Right atrium auricular region (tissue), 2 donors: Measurements from ENCODE around the gene P4HA3. TPM values are rescaled to one million over a fixed set of nuclear protein-coding genes. Genes with fewer than 3 reads are reported as not detected.

Experiments used
- DNase-seq: peaks from one replicate; pipeline ENCODE4 v3.0.0-alpha.2; 2019; ENCODE audit warnings: low spot score
- H3K27ac ChIP-seq, 2 donors: fragments of 200-600 bp; sonication (generic); 1 replicate in 1 of 2; 2 replicates in 1 of 2; pipeline ENCODE4 v1.5.1; 2016 to 2019
- H3K27me3 ChIP-seq, 2 donors: fragments of 200-600 bp; sonication (generic); one replicate each; pipeline versions ENCODE4 v1.5.1 to v1.6.0; 2017 to 2019
- H3K36me3 ChIP-seq: fragments of 200-600 bp; sonication (generic); one replicate; pipeline ENCODE4 v1.5.1; 2016
- H3K4me1 ChIP-seq, 2 donors: fragments of 200-600 bp; sonication (generic); one replicate each; pipeline versions ENCODE4 v1.5.1 to v1.6.0; 2017 to 2019
- H3K4me3 ChIP-seq, 2 donors: fragments of 200-600 bp; sonication (generic); 1 replicate in 1 of 2; 2 replicates in 1 of 2; pipeline ENCODE4 v1.5.1; 2017 to 2019; ENCODE audit warnings: mild to moderate bottlenecking in 1 of 2, moderate library complexity in 1 of 2
- H3K9me3 ChIP-seq, 2 donors: fragments of 200-600 bp; sonication (generic); one replicate each; pipeline ENCODE4 v1.5.1; 2019
- total RNA-seq, 2 donors: library from RNA; depleted of rRNA; stranded (reverse); fragments of >200 nt; gene quantifications; one replicate each; pipeline ENCODE4 v1.1.0, GENCODE V29; 2016
- TF ChIP-seq, protein P1 (sequence below), 2 donors: fragments of 200-600 bp; sonication (generic); IDR thresholded peaks; one replicate each; pipeline ENCODE4 v1.5.1; 2019; ENCODE audit warnings: antibody characterized with exemption in 2 of 2

P4HA3 gene
- total RNA-seq, 2 donors from 2014 or later: 0.75 TPM; not detected in 1

DNA sequence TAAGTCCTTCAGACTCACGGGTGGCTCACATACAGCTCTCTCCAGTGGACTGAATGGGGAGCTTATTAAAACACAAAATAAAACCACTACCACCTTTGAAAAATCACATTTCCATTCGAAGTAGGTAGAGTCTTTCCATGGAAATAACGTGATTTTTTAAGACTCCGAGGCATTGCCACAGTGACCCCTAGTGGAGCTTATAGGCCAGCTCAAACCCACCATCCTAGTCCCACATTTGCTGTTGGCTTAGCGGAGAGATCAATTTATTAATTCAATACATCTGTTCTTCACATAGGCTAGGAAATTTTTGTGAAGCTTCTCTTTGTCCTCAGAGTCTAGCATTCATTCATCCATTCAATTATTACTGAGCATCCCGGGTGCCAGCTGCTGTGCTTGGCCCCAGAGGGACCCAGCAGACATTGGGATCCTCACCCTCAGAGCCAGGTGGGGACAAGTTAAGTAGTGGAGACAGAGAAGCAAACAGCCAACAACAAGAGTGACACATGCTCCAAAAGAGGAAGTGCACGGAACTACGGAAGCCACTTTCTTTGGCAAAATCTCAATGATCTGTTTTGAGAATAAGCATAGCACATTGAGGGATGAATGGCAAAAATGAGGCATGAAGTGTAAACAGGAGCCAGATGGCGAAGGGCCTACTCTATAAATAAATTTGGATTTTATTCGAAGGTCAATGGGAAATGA is 10.2 kb upstream of the P4HA3 start:
- Histone ChIP-seq H3K27ac (peak overlapping the region; percentile 17 to 28), H3K4me3 (no peak overlapping the region), H3K27me3 (no peaks in the 10 kb centered on the region), H3K4me1 (peaks cover 0 to 36% of the 10 kb centered on the region in 2 donors), H3K36me3 (no peaks in the 10 kb centered on the region), H3K9me3 (peaks cover 0 to 9% of the 10 kb centered on the region in 2 donors)
- DNase-seq: no peak
- TF ChIP-seq, protein P1, sequence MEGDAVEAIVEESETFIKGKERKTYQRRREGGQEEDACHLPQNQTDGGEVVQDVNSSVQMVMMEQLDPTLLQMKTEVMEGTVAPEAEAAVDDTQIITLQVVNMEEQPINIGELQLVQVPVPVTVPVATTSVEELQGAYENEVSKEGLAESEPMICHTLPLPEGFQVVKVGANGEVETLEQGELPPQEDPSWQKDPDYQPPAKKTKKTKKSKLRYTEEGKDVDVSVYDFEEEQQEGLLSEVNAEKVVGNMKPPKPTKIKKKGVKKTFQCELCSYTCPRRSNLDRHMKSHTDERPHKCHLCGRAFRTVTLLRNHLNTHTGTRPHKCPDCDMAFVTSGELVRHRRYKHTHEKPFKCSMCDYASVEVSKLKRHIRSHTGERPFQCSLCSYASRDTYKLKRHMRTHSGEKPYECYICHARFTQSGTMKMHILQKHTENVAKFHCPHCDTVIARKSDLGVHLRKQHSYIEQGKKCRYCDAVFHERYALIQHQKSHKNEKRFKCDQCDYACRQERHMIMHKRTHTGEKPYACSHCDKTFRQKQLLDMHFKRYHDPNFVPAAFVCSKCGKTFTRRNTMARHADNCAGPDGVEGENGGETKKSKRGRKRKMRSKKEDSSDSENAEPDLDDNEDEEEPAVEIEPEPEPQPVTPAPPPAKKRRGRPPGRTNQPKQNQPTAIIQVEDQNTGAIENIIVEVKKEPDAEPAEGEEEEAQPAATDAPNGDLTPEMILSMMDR (IDR thresholded peaks at IDR 0.05): peak; percentile 27 to 67

DNA sequence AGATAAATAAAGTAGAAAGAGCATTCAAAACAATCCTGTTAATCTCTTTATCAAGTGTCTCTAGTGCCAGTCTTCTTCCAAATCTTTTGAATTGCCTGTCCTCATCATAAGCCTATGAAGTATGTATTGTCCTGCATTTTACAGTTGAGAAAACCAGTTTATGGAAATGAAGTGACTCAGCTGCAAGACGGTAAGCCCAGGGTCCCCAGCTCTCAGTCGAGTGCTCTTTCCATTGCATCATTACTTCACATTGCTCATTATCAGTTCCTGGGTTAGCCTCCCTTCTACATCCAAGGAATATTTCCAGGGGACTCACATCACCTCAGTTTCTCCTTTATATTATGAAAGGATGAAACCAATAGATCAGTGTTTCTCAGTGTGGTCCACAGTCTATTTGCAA is 9.1 kb upstream of the P4HA3 start:
- DNase-seq: no peak
- H3K4me1 ChIP-seq: peaks cover 0 to 24% of the 10 kb centered on the region in 2 donors
- no peak overlapping the region for H3K4me3 ChIP-seq
- no peaks in the 10 kb centered on the region for H3K27me3 ChIP-seq
- peaks cover 0 to 13% of the 10 kb centered on the region in 2 donors for H3K9me3 ChIP-seq
- no peaks in the 10 kb centered on the region for H3K36me3 ChIP-seq
- H3K27ac ChIP-seq: no peak overlapping the region
- TF ChIP-seq, protein P1 (IDR thresholded peaks at IDR 0.05): no peak

DNA sequence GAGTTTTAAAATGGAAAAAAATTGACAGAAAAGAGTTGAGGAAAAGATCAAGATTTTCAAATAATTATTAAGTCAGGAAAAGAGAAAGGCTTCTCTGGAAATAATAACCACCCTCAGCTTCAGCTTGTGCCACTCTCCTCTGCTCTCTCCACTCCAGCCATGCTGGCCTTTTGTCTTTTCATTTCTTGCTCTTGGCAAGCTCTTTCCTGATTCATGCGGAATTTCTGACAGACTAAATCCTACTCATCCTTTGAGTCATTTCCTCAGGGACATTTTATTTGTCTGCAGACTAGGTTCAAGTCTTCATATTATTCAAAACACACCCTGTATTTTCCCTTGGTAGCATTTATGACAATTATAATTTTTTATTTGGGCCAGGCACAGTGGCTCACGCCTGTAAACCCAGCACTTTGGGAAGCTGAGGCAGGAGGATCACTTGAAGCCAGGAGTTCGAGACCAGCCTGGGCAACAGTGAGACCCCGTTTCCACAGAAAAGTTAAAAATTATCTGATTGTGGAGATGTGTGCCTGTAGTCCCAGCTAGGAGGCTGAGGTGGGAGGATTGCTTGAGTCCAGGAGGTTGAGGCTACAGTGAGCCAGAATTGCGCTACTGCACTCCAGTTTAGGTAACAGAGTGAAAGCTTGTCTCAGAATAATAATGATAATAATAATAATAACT is 7.8 kb upstream of the P4HA3 start:
- no peak for DNase-seq
- H3K27me3 ChIP-seq: no peaks in the 10 kb centered on the region
- peaks cover 0 to 20% of the 10 kb centered on the region in 2 donors for H3K4me1 ChIP-seq
- peaks cover 0 to 13% of the 10 kb centered on the region in 2 donors for H3K9me3 ChIP-seq
- TF ChIP-seq, protein P1 (IDR thresholded peaks at IDR 0.05): no peak
- peak overlapping the region in 1 of 2 donors; percentile 18 for H3K27ac ChIP-seq
- no peaks in the 10 kb centered on the region for H3K36me3 ChIP-seq
- H3K4me3 ChIP-seq: no peak overlapping the region

DNA sequence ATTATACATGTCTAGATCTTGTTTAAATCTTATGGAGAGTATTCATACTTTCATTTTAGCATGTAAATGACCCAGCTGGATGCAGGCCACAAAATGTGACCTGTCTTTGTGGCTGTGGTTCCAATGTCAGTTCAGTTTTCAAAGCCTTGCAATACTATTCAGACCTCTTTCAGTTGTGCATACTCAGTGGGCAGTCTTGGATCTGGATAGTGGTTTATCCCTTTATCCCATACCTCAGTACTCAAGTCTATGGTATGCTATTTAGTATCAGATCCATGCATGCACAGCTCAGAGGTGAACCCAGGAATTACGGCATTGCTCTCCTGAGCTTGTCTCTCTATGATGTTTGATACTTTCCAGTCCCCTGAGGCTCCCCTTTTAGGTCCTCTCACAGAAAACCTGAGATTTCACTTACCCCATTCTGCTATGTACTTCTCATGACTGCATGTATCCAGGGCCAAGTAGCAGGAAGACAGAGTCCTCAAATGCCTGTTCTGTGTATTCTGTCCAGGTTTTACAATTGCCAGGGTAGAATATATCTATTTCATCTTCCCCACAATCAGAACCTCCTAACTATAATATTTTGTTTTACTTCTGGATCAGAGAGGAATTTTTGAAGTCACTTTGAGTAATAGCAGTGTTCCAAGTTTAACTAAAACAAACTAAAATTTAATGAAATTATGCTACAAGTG is 6.9 kb upstream of the P4HA3 start:
- H3K27ac ChIP-seq: peak overlapping the region in 1 of 2 donors; percentile 18
- H3K36me3 ChIP-seq: no peaks in the 10 kb centered on the region
- H3K9me3 ChIP-seq: peaks cover 0 to 13% of the 10 kb centered on the region in 2 donors
- no peaks in the 10 kb centered on the region for H3K27me3 ChIP-seq
- peaks cover 0 to 20% of the 10 kb centered on the region in 2 donors for H3K4me1 ChIP-seq
- DNase-seq: no peak
- TF ChIP-seq, protein P1 (IDR thresholded peaks at IDR 0.05): no peak
- H3K4me3 ChIP-seq: no peak overlapping the region

DNA sequence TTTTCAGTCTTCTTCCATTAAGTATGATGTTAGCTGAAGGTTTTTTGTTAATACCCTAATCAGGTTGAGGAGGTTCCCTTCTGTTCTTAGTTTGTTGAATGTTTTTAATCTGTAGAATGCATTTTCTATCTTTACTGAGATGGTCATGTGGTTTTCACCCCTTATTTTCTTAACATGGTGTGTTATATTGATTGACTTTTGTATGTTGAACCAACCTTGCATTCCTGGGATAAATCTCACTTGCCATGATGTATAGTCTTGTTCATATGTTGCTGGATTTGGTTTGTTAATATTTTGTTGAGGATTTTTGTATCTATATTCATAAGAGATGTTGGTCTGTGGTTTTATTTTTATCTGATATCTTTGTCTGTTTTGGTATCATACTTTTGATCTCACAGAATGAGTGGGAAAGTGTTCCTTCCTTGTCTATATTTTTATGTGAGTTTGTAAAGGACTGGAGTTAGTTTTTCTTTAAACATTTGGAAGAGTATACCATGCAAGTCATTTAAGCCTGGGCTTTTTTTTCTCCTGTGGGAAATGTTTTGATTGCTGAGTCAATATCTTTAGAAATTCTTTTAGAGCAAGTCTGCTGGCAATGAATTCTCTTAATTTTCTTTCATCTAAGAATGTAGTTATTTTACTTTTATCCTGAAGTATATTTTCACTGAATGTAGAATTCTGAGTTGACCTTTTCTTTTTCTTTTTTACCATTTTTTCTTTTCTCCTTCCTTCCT is 5.5 kb upstream of the P4HA3 start:
- Histone ChIP-seq H3K27me3 (no peaks in the 10 kb centered on the region), H3K27ac (no peak overlapping the region), H3K9me3 (peaks cover 0 to 17% of the 10 kb centered on the region in 2 donors), H3K4me3 (no peak overlapping the region), H3K36me3 (no peaks in the 10 kb centered on the region), H3K4me1 (peaks cover 0 to 8% of the 10 kb centered on the region in 2 donors)
- TF ChIP-seq, protein P1 (IDR thresholded peaks at IDR 0.05): no peak
- no peak for DNase-seq
